GM12878 (cell line): ENCODE results near the gene PMM2.

Source experiments
- BHLHE40 ChIP-seq, 2 experiments: fragments of 450-650 bp in 1 of 2; IDR thresholded peaks; 2 replicates each; pipeline ENCODE4 v1.6.1; 2011 to 2017; ENCODE audit warnings: low read depth in 2 of 2, borderline replicate concordance in 1 of 2, improper control_type of control experiment in 1 of 2, low read length in 1 of 2, mild to moderate bottlenecking in 1 of 2
- BRCA1 ChIP-seq: IDR thresholded peaks from 2 replicates; pipeline ENCODE4 v1.6.1; 2011; ENCODE audit warnings: low read depth, low read length, improper control_type of control experiment
- FOXM1 ChIP-seq: IDR thresholded peaks from 2 replicates; pipeline ENCODE4 v1.6.1; 2012; ENCODE audit warnings: low read depth, mild to moderate bottlenecking, inconsistent platforms, low read length, moderate library complexity
- JUNB ChIP-seq: IDR thresholded peaks from 2 replicates; pipeline ENCODE4 v1.6.1; 2016; ENCODE audit warnings: antibody characterized with exemption, mild to moderate bottlenecking
- KAT2A ChIP-seq: conservative IDR thresholded peaks from 2 replicates; pipeline ENCODE4 v1.6.1; 2011; ENCODE audit warnings: low read depth, low read length; ENCODE audit not compliant: control insufficient read depth
- MYC ChIP-seq: IDR thresholded peaks from 2 replicates; pipeline ENCODE4 v1.6.1; 2011; ENCODE audit warnings: mild to moderate bottlenecking, low read length, moderate library complexity, inconsistent platforms; ENCODE audit not compliant: insufficient read depth, insufficient replicate concordance, insufficient read length, severe bottlenecking
- POLR2AphosphoS5 ChIP-seq: IDR thresholded peaks from 2 replicates; pipeline ENCODE4 v1.6.1; 2011; ENCODE audit warnings: mild to moderate bottlenecking, low read length, inconsistent platforms
- SIN3A ChIP-seq: IDR thresholded peaks from 2 replicates; pipeline ENCODE4 v1.6.1; 2012; ENCODE audit warnings: low read depth, low read length, improper control_type of control experiment
- SMC3 ChIP-seq: IDR thresholded peaks from 2 replicates; pipeline ENCODE4 v1.6.1; 2011; ENCODE audit warnings: low read length, improper control_type of control experiment, borderline replicate concordance
- TF ChIP-seq, protein P1 (sequence below): IDR thresholded peaks from 2 replicates; pipeline ENCODE4 v1.6.1; 2012; ENCODE audit warnings: mild to moderate bottlenecking, low read depth, low read length
- TF ChIP-seq, protein P2 (sequence below), 3 experiments: IDR thresholded peaks in 2 of 3; conservative IDR thresholded peaks in 1 of 3; 2 replicates each; pipeline ENCODE4 v1.5.1; 2011; ENCODE audit warnings: low read depth in 3 of 3, low read length in 3 of 3, mild to moderate bottlenecking in 3 of 3, control low read depth in 2 of 3, moderate library complexity in 2 of 3, inconsistent platforms in 1 of 3, mixed read lengths in 1 of 3; ENCODE audit not compliant: control insufficient read depth in 2 of 3, insufficient read depth in 1 of 3; ENCODE audit errors: extremely low read depth in 1 of 3
- TF ChIP-seq, protein P3 (sequence below): fragments of 450-650 bp; IDR thresholded peaks from 2 replicates; pipeline ENCODE4 v1.6.1; 2016; ENCODE audit warnings: mild to moderate bottlenecking
- TF ChIP-seq, protein P4 (sequence below): IDR thresholded peaks from 2 replicates; pipeline ENCODE4 v1.6.1; 2012; ENCODE audit warnings: low read length, inconsistent platforms

DNA sequence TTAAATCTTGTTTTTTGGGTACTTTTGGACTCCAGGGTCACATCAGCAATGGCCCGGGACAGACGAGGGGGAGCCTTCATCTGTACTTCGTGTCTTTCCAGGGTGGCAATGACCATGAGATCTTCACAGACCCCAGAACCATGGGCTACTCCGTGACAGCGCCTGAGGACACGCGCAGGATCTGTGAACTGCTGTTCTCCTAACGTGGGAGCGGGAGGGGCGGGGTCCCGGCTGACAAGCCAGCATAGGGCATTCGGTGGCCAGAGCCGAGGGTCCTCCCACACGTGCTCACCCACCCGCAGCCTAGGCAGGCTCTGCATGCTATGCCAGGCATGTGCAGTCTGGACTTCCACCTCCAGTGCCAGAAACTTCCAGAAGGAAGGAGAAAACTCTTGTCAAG, 50.0 kb downstream of the PMM2 start:
- TF ChIP-seq, protein P1, sequence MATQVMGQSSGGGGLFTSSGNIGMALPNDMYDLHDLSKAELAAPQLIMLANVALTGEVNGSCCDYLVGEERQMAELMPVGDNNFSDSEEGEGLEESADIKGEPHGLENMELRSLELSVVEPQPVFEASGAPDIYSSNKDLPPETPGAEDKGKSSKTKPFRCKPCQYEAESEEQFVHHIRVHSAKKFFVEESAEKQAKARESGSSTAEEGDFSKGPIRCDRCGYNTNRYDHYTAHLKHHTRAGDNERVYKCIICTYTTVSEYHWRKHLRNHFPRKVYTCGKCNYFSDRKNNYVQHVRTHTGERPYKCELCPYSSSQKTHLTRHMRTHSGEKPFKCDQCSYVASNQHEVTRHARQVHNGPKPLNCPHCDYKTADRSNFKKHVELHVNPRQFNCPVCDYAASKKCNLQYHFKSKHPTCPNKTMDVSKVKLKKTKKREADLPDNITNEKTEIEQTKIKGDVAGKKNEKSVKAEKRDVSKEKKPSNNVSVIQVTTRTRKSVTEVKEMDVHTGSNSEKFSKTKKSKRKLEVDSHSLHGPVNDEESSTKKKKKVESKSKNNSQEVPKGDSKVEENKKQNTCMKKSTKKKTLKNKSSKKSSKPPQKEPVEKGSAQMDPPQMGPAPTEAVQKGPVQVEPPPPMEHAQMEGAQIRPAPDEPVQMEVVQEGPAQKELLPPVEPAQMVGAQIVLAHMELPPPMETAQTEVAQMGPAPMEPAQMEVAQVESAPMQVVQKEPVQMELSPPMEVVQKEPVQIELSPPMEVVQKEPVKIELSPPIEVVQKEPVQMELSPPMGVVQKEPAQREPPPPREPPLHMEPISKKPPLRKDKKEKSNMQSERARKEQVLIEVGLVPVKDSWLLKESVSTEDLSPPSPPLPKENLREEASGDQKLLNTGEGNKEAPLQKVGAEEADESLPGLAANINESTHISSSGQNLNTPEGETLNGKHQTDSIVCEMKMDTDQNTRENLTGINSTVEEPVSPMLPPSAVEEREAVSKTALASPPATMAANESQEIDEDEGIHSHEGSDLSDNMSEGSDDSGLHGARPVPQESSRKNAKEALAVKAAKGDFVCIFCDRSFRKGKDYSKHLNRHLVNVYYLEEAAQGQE: no peak
- no peak for TF ChIP-seq BRCA1
- TF ChIP-seq, protein P2, sequence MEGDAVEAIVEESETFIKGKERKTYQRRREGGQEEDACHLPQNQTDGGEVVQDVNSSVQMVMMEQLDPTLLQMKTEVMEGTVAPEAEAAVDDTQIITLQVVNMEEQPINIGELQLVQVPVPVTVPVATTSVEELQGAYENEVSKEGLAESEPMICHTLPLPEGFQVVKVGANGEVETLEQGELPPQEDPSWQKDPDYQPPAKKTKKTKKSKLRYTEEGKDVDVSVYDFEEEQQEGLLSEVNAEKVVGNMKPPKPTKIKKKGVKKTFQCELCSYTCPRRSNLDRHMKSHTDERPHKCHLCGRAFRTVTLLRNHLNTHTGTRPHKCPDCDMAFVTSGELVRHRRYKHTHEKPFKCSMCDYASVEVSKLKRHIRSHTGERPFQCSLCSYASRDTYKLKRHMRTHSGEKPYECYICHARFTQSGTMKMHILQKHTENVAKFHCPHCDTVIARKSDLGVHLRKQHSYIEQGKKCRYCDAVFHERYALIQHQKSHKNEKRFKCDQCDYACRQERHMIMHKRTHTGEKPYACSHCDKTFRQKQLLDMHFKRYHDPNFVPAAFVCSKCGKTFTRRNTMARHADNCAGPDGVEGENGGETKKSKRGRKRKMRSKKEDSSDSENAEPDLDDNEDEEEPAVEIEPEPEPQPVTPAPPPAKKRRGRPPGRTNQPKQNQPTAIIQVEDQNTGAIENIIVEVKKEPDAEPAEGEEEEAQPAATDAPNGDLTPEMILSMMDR (IDR thresholded peaks at IDR 0.05 in 2 of 3, conservative IDR thresholded peaks at IDR 0.05 in 1 of 3; ENCODE audit: control insufficient read depth in 2 of 3, extremely low read depth in 1 of 3, insufficient read depth in 1 of 3, low read depth in 3 of 3, low read length in 3 of 3): no peak
- no peak for TF ChIP-seq KAT2A
- TF ChIP-seq SMC3: no peak
- TF ChIP-seq, protein P3, sequence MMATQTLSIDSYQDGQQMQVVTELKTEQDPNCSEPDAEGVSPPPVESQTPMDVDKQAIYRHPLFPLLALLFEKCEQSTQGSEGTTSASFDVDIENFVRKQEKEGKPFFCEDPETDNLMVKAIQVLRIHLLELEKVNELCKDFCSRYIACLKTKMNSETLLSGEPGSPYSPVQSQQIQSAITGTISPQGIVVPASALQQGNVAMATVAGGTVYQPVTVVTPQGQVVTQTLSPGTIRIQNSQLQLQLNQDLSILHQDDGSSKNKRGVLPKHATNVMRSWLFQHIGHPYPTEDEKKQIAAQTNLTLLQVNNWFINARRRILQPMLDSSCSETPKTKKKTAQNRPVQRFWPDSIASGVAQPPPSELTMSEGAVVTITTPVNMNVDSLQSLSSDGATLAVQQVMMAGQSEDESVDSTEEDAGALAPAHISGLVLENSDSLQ: no peak
- no peak for TF ChIP-seq FOXM1
- no peak for TF ChIP-seq POLR2AphosphoS5
- TF ChIP-seq SIN3A: no peak
- TF ChIP-seq BHLHE40 (IDR thresholded peaks at IDR 0.05; ENCODE audit: borderline replicate concordance in 1 of 2, low read depth in 2 of 2, low read length in 1 of 2): no peak
- no peak for TF ChIP-seq MYC
- no peak for TF ChIP-seq JUNB
- TF ChIP-seq, protein P4, sequence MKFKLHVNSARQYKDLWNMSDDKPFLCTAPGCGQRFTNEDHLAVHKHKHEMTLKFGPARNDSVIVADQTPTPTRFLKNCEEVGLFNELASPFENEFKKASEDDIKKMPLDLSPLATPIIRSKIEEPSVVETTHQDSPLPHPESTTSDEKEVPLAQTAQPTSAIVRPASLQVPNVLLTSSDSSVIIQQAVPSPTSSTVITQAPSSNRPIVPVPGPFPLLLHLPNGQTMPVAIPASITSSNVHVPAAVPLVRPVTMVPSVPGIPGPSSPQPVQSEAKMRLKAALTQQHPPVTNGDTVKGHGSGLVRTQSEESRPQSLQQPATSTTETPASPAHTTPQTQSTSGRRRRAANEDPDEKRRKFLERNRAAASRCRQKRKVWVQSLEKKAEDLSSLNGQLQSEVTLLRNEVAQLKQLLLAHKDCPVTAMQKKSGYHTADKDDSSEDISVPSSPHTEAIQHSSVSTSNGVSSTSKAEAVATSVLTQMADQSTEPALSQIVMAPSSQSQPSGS: no peak
